Prostate gland (tissue), 2 donors: ENCODE data around the gene GPAT2.
"Not testable (repeated sequence)": the region's sequence is repeated elsewhere in the genome, so short reads cannot be mapped to it uniquely, and the experiment has no call there.

Source experiments
- CTCF ChIP-seq, 4 experiments: fragments of 200-600 bp in 2 of 4; fragments of 450-650 bp in 2 of 4; sonication (generic) in 2 of 4; IDR thresholded peaks; 1 replicate in 3 of 4; 2 replicates in 1 of 4; pipeline ENCODE4 v1.5.1; 2016 to 2019; ENCODE audit warnings: antibody characterized with exemption in 4 of 4, mild to moderate bottlenecking in 2 of 4, moderate library complexity in 2 of 4
- POLR2A ChIP-seq: fragments of 450-650 bp; IDR thresholded peaks from one replicate; pipeline ENCODE4 v1.6.1; 2016; ENCODE audit warnings: antibody characterized with exemption, mild to moderate bottlenecking

DNA sequence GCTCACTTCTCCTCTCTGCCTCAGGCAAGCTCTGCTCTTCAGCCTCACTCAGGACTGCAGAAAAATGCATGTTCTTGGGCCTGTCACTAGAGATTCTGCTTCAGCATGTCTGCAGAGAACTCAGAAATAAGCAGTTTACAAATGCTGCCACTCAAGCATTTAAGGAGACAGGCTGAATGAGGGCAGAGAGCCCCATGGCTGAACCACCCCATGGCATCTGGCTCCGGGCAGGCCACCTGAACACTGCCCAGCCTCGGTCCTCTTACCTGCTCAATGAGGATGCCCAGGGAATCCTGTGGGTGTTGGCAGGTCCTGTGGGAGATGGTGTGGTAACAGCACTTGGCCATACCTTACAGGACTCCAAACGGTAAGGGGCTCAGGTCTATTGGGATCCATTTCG is 31.2 kb upstream of the GPAT2 start:
- not testable (repeated sequence) for TF ChIP-seq CTCF (IDR thresholded peaks at IDR 0.05); POLR2A
